22Rv1 (cell line): ENCODE measurements around the gene OR2T6.
"Not testable (repeated sequence)": the region's sequence is repeated elsewhere in the genome, so short reads cannot be mapped to it uniquely, and the experiment has no call there.

Experiments
- H3K27ac ChIP-seq: fragments of 450-650 bp; 2 replicates; pipeline ENCODE4 v1.5.1; 2017
- CTCF ChIP-seq: fragments of 450-650 bp; IDR thresholded peaks from 2 replicates; pipeline ENCODE4 v1.5.1; 2017; ENCODE audit warnings: mild to moderate bottlenecking
- ZFX ChIP-seq: fragments of 450-650 bp; IDR thresholded peaks from 2 replicates; pipeline ENCODE4 v1.6.1; 2017; ENCODE audit warnings: antibody characterized with exemption, borderline replicate concordance

OR2T6 gene

GRCh38 chr1:248406721-248407692 lies 31.5 kb downstream of the OR2T6 start:
- no peak for TF ChIP-seq CTCF
- TF ChIP-seq ZFX: no peak
- no peak overlapping the region for H3K27ac ChIP-seq

GRCh38 chr1:248416226-248416625 lies 40.7 kb downstream of the OR2T6 start:
- TF ChIP-seq ZFX: no peak
- no peak for TF ChIP-seq CTCF

GRCh38 chr1:248417854-248418253 lies 42.3 kb downstream of the OR2T6 start:
- H3K27ac ChIP-seq: no peak overlapping the region
- no peak for TF ChIP-seq CTCF
- no peak for TF ChIP-seq ZFX

More at GRCh38 chr1:248416226-248416625, 40.7 kb downstream of the OR2T6 start:
- no peak overlapping the region for H3K27ac ChIP-seq

GRCh38 chr1:248421384-248421783 lies 45.8 kb downstream of the OR2T6 start:
- TF ChIP-seq CTCF (no peak), ZFX (no peak)
- no peak overlapping the region for H3K27ac ChIP-seq

GRCh38 chr1:248427526-248428191 lies 52.1 kb downstream of the OR2T6 start:
- not testable (repeated sequence) for H3K27ac ChIP-seq

- not testable (repeated sequence) for H3K27ac ChIP-seq
These were observed 52.6 kb downstream of the OR2T6 start for GRCh38 chr1:248428192-248428533.

GRCh38 chr1:248431683-248432082 lies 56.1 kb downstream of the OR2T6 start:
- not testable (repeated sequence) for H3K27ac ChIP-seq

- H3K27ac ChIP-seq: not testable (repeated sequence)
These were observed 56.7 kb downstream of the OR2T6 start for GRCh38 chr1:248432201-248432600.

GRCh38 chr1:248433811-248434415 lies 58.4 kb downstream of the OR2T6 start:
- H3K27ac ChIP-seq: not testable (repeated sequence)

GRCh38 chr1:248434913-248435312 lies 59.4 kb downstream of the OR2T6 start:
- H3K27ac ChIP-seq: not testable (repeated sequence)

- H3K27ac ChIP-seq: not testable (repeated sequence)
These were observed 60.8 kb downstream of the OR2T6 start for GRCh38 chr1:248436303-248436702.

GRCh38 chr1:248438668-248439067 lies 63.1 kb downstream of the OR2T6 start:
- not testable (repeated sequence) for H3K27ac ChIP-seq

- not testable (repeated sequence) for H3K27ac ChIP-seq
These were observed 63.7 kb downstream of the OR2T6 start for GRCh38 chr1:248439283-248439682.
